Osteocyte (in vitro differentiated cells): ENCODE results near the gene SLF2. TPM values are rescaled to one million over a fixed set of nuclear protein-coding genes. Genes with fewer than 3 reads are reported as not detected.

Experiments used
- DNase-seq: peaks from one replicate; pipeline ENCODE4 v3.0.0; 2021; ENCODE audit warnings: mixed read lengths; ENCODE audit not compliant: unreplicated experiment; ENCODE audit errors: extremely low spot score
- H3K27ac Mint-ChIP-seq: one replicate; pipeline ENCODE4 v1.8.0; 2021; ENCODE audit warnings: mild to moderate bottlenecking, mixed read lengths; ENCODE audit not compliant: unreplicated experiment
- H3K27me3 Mint-ChIP-seq: one replicate; pipeline ENCODE4 v1.8.0; 2021; ENCODE audit warnings: mixed read lengths; ENCODE audit not compliant: unreplicated experiment
- H3K36me3 Mint-ChIP-seq: one replicate; pipeline ENCODE4 v1.8.0; 2021; ENCODE audit warnings: mixed read lengths; ENCODE audit not compliant: unreplicated experiment
- H3K4me1 Mint-ChIP-seq: one replicate; pipeline ENCODE4 v1.8.0; 2021; ENCODE audit warnings: mixed read lengths; ENCODE audit not compliant: unreplicated experiment
- H3K4me3 Mint-ChIP-seq: one replicate; pipeline ENCODE4 v1.8.0; 2021; ENCODE audit warnings: mild to moderate bottlenecking, moderate library complexity, mixed read lengths; ENCODE audit not compliant: unreplicated experiment
- H3K9me3 Mint-ChIP-seq: one replicate; pipeline ENCODE4 v1.8.0; 2021; ENCODE audit warnings: mixed read lengths; ENCODE audit not compliant: unreplicated experiment
- CTCF ChIP-seq: fragments of 200-600 bp; sonication (generic); IDR thresholded peaks from 2 replicates; pipeline ENCODE4 v1.5.0; 2021; ENCODE audit warnings: antibody characterized with exemption, mild to moderate bottlenecking, moderate library complexity
- total RNA-seq: library from RNA; stranded (reverse); gene quantifications from 2 replicates; pipeline ENCODE4 v1.2.1, GENCODE V29; 2021

SLF2 gene
- total RNA-seq, 1 donor from 2014 or later = 28.3 TPM

- TF ChIP-seq CTCF = peak; percentile 58
- no peaks in the 10 kb centered on the region for H3K9me3 Mint-ChIP-seq
- H3K27me3 Mint-ChIP-seq = peaks cover 25% of the 10 kb centered on the region
- no peak overlapping the region for H3K4me3 Mint-ChIP-seq
- no peaks in the 10 kb centered on the region for H3K36me3 Mint-ChIP-seq
- H3K4me1 Mint-ChIP-seq = peaks cover 5% of the 10 kb centered on the region
- no peak overlapping the region for H3K27ac Mint-ChIP-seq
- DNase-seq = no peak
Measured at GRCh38 chr10:100872034-100872791, 40.5 kb upstream of the SLF2 start.

- H3K27me3 Mint-ChIP-seq = peaks cover 20% of the 10 kb centered on the region
- H3K36me3 Mint-ChIP-seq = no peaks in the 10 kb centered on the region
- H3K4me1 Mint-ChIP-seq = peaks cover 7% of the 10 kb centered on the region
- H3K27ac Mint-ChIP-seq = no peak overlapping the region
- H3K4me3 Mint-ChIP-seq = no peak overlapping the region
- TF ChIP-seq CTCF = no peak
- H3K9me3 Mint-ChIP-seq = no peaks in the 10 kb centered on the region
- no peak for DNase-seq
Measured at GRCh38 chr10:100873146-100873826, 39.5 kb upstream of the SLF2 start.

- Mint-ChIP-seq H3K36me3 (no peaks in the 10 kb centered on the region), H3K9me3 (no peaks in the 10 kb centered on the region), H3K27me3 (peaks cover 16% of the 10 kb centered on the region), H3K27ac (no peak overlapping the region), H3K4me3 (no peak overlapping the region), H3K4me1 (peaks cover 9% of the 10 kb centered on the region)
- no peak for DNase-seq
- no peak for TF ChIP-seq CTCF
Measured at GRCh38 chr10:100873827-100874326, 38.9 kb upstream of the SLF2 start.

GRCh38 chr10:100874702-100875483 lies 37.9 kb upstream of the SLF2 start:
- Mint-ChIP-seq H3K27me3 (peaks cover 16% of the 10 kb centered on the region), H3K4me3 (no peak overlapping the region), H3K27ac (no peak overlapping the region), H3K36me3 (no peaks in the 10 kb centered on the region), H3K9me3 (no peaks in the 10 kb centered on the region), H3K4me1 (peaks cover 9% of the 10 kb centered on the region)
- DNase-seq = no peak
- TF ChIP-seq CTCF = no peak
